Measurements from ENCODE around the gene CATSPER2. TPM values are rescaled to one million over a fixed set of nuclear protein-coding genes. Genes with fewer than 3 reads are reported as not detected.
"Not testable (repeated sequence)": the region's sequence is repeated elsewhere in the genome, so short reads cannot be mapped to it uniquely, and the experiment has no call there.

CATSPER2 gene
- total RNA-seq, 2 experiments from 2014 or later = 6.6 to 9.0 TPM

DNA sequence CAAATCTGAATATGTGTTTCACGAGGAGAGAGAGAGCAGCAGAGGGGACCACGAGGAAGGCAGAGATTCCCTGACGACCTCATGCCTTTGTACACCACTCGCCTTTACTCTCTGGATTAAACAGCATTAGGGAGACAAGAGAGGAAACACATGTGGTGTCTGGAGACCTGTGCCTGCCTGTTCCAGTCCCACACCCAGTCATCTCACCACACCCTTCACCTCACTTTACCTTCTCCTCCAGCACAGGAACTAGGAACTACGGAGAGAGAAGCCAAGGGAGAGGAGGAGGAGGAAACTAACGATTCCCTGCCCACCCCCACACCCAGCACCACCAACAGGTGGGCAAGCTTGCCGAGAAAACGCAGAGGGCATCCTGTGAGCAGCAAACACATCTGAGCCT, 55.8 kb downstream of the CATSPER2 start:
- CTCF ChIA-PET; H3K27me3 Mint-ChIP-seq; intact Hi-C loops (cut with micrococcal nuclease); H3K36me3 Mint-ChIP-seq (ENCODE audit: low read depth); DNase-seq; H3K27ac Mint-ChIP-seq; H3K9me3 Mint-ChIP-seq; H3K4me1 Mint-ChIP-seq (ENCODE audit: low read depth); H3K4me3 Mint-ChIP-seq; ATAC-seq; POLR2A ChIA-PET: not testable (repeated sequence)

DNA sequence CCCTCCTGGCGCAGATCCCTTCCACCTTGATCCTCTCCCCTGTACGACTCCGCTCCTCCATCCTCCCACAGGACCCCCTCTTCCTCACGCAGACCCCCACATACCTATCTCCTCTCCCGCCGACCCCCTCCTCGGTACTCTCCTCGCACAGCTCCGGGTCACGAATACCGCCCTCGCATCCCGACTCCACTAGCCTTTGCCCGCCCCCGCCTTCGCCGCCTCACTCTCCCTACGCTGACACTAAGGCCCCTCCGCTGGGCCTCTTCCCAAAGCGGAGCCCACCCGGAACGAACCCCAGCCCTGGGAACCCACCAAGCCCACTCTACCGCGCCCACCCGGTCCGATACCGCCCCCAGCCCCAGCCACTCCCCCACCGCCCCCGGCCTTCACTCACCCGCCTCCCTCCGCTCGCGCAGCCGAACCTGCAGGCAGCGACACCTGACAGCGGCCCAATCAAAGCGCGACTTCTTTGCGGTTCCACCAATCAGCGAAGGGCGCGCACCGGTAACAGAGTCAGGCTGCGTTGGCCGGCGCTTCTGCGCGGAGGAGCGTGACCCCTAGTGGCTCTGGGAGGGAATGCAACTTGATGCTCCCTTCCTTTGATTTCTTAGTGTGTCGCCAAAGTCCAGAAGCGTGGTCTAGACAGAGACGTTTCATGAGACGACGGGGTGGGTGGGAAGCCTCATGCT, 58.7 kb downstream of the CATSPER2 start, which contains the start of gene PPIP5K1:
Gene PPIP5K1, minus strand, starts transcription at position 431 of the 689 bp plus-strand sequence. CDS start 5,704 bp downstream, outside the sequence.
- H3K36me3 Mint-ChIP-seq (ENCODE audit: low read depth); H3K9me3 Mint-ChIP-seq; H3K4me1 Mint-ChIP-seq (ENCODE audit: low read depth); DNase-seq; intact Hi-C loops (cut with micrococcal nuclease); POLR2A ChIA-PET; H3K27ac Mint-ChIP-seq; CTCF ChIA-PET; H3K4me3 Mint-ChIP-seq; H3K27me3 Mint-ChIP-seq: not testable (repeated sequence)
- peak; percentile 96 for ATAC-seq

Other genes with a start within 250 kb of the CATSPER2 start
- gene TP53BP1, start 155.7 kb downstream of the CATSPER2 start, total RNA-seq = 10 to 100 TPM; 20.6 to 23.0 TPM
- under 1 TPM; 0.78 to 0.86 TPM for gene MAP1A, start 131.2 kb downstream of the CATSPER2 start, total RNA-seq
- 10 to 100 TPM; 48.5 to 55.9 TPM for gene PPIP5K1, start 58.6 kb downstream of the CATSPER2 start, total RNA-seq
- under 1 TPM; 0.18 to 0.41 TPM for gene CKMT1B, start 54.8 kb downstream of the CATSPER2 start, total RNA-seq
- gene STRC, start 30.0 kb downstream of the CATSPER2 start, total RNA-seq = under 1 TPM; 0.36 to 0.72 TPM
- gene CKMT1A, start 45.0 kb upstream of the CATSPER2 start, total RNA-seq = under 1 TPM; 0.32 to 0.38 TPM
- gene PDIA3, start 97.6 kb upstream of the CATSPER2 start, total RNA-seq = 100 to 1,000 TPM; 213 to 241 TPM
- gene ELL3, start 128.1 kb upstream of the CATSPER2 start, total RNA-seq = 1 to 10 TPM; 2.3 to 2.4 TPM
- 100 to 1,000 TPM; 775 to 810 TPM for gene SERF2, start 143.5 kb upstream of the CATSPER2 start, total RNA-seq
- under 1 TPM in 1 of 2 experiments, not detected in 1; 0.09 TPM for gene SERINC4, start 151.4 kb upstream of the CATSPER2 start, total RNA-seq
- gene HYPK, start 151.8 kb upstream of the CATSPER2 start, total RNA-seq = 10 to 100 TPM; 15.5 to 16.1 TPM
- 10 to 100 TPM; 39.8 to 43.1 TPM for gene MFAP1, start 175.8 kb upstream of the CATSPER2 start, total RNA-seq
- 10 to 100 TPM; 69.9 to 79.3 TPM for gene WDR76, start 178.2 kb upstream of the CATSPER2 start, total RNA-seq